ENCODE results near the gene MAST3.

Gene MAST3

DNA sequence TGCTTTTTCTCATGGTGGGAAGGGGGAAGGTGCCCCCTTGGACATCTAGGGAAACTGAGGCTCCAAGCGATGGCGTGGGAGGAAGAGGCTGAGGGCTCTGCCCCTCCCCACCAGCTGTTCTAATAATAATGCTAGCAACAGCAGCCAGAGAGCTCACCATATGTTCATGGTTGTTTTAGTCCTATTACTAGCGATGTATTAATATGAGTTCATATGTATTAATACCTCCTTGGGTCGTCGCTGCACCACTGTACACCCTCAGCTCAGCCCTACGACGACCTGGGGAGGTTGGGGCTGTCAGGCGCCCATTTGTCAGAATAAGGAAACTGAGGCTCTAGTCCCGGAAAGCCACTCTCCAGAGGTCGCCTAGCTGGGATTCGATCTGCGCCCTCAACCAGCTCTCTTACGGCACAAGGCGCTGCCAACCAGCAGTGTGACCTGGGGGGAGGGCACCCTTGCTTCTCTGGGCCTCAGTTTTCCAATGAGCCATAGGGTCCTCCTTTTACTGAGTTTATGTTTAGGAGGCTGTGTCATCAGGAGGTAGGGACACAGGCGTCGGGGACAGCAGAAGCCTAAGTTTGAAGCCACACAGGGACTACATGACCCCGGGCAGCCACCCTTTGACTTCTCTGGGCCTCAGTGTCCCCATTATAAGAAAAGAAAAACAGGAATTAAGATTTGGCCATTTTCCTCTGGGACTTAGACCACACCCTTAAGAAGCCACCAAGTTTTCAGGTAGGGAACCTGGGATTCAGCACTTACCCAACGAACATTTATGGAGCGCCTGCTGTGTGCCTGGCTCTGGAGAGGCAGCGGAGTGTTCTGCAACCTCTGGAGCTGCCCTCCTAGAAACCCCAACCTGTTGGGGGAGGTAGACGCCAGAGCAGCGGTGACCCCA, 664 bp downstream of the MAST3 start:
- Histone ChIP-seq H3K4me1 (ENCODE audit: low read length) (peaks cover 18% of the 10 kb centered on the region), H3K36me3 (replicated peaks; ENCODE audit: low read depth, low read length) (peaks cover 20% of the 10 kb centered on the region), H3K4me2 (ENCODE audit: low read length) (peak overlapping the region; percentile 95), H3K27me3 (ENCODE audit: low read depth, low read length) (no peaks in the 10 kb centered on the region), H3K4me3 (ENCODE audit: low read length) (peak overlapping the region; percentile 88), H3K9me3 (ENCODE audit: insufficient read depth, low read length) (no peaks in the 10 kb centered on the region), H4K20me1 (ENCODE audit: insufficient read depth, low read length) (peaks cover 9% of the 10 kb centered on the region; the same call in 1 of the 2 replicates), H3K9ac (ENCODE audit: low read length) (peak overlapping the region; percentile 93), H3K79me2 (ENCODE audit: low read length) (peaks cover 24% of the 10 kb centered on the region), H3K27ac (ENCODE audit: low read length) (peak overlapping the region; percentile 91), H2AFZ (ENCODE audit: low read depth, low read length) (no peak overlapping the region)
- no peak for TF ChIP-seq EZH2phosphoT487 (IDR thresholded peaks at IDR 0.05; ENCODE audit: low read depth)
- TF ChIP-seq, protein P1, sequence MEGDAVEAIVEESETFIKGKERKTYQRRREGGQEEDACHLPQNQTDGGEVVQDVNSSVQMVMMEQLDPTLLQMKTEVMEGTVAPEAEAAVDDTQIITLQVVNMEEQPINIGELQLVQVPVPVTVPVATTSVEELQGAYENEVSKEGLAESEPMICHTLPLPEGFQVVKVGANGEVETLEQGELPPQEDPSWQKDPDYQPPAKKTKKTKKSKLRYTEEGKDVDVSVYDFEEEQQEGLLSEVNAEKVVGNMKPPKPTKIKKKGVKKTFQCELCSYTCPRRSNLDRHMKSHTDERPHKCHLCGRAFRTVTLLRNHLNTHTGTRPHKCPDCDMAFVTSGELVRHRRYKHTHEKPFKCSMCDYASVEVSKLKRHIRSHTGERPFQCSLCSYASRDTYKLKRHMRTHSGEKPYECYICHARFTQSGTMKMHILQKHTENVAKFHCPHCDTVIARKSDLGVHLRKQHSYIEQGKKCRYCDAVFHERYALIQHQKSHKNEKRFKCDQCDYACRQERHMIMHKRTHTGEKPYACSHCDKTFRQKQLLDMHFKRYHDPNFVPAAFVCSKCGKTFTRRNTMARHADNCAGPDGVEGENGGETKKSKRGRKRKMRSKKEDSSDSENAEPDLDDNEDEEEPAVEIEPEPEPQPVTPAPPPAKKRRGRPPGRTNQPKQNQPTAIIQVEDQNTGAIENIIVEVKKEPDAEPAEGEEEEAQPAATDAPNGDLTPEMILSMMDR (IDR thresholded peaks at IDR 0.05; ENCODE audit: low read depth, low read length): no peak

DNA sequence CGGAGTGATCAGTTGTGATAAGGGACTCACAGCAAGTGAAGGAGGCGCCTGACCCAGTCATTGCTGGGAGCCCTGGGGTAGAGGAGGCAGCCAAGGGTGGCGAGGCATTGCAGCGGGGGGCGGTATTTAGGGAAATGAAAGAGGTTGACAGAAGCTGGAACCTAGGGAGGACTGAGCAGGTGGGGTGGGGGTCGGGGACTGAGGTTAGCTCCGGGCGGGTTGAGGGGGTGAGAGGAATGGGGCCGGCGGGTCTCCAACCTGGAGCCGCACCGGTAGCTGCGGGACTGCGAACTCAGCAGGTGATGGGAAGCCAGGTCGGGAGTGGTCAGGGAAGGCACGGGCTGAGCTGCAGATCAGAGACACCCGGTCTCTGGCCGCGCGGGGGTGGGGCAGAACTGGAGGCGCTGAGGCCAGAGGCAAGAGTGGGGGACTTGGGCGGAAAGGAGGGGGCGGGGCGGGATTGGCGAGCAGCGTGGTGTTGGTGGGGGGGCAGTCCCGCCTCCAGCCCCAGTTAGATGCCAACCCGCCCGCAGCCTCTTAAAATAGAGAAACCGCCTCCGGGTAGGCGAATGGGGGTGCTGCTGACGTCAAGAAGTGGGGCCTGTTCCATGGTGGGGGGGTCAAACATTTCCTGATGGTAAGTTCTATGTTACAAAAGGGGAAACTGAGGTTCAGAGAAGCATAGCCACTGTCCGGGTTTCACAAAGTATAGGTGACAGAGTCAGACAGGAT, 1.5 kb downstream of the MAST3 start:
- peak overlapping the region; percentile 95 for H3K4me2 ChIP-seq (ENCODE audit: low read length)

DNA sequence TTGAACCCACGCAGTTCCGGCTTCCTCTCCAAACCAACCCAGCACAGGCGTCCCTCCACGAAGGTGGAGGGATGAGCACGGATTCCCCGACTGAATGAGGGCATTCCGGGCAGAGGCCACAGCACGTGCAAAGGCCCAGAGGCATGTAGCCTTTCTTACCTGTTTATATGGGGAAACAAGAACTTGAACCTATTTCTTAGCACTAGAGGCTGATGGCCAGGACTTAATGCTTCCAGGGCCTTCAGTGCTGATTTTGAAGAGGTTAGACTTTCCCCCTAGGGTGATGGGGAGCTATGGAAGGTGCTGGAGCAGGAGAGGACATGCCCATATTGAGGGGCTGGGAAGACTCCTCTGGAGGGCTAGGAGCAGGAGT, 2.0 kb downstream of the MAST3 start:
- peak overlapping the region; percentile 95 for H3K4me2 ChIP-seq (ENCODE audit: low read length)
- H4K20me1 ChIP-seq (ENCODE audit: insufficient read depth, low read length): peaks cover 13% of the 10 kb centered on the region

More for the DNA sequence above, 1.5 kb downstream of the MAST3 start:
- Histone ChIP-seq H3K9ac (ENCODE audit: low read length) (peak overlapping the region; percentile 93), H3K4me1 (ENCODE audit: low read length) (peaks cover 13% of the 10 kb centered on the region), H3K9me3 (ENCODE audit: insufficient read depth, low read length) (no peaks in the 10 kb centered on the region), H3K79me2 (ENCODE audit: low read length) (peaks cover 24% of the 10 kb centered on the region), H4K20me1 (ENCODE audit: insufficient read depth, low read length) (peaks cover 13% of the 10 kb centered on the region), H3K36me3 (replicated peaks; ENCODE audit: low read depth, low read length) (peaks cover 23% of the 10 kb centered on the region), H3K27ac (ENCODE audit: low read length) (peak overlapping the region; percentile 91), H3K4me3 (ENCODE audit: low read length) (peak overlapping the region; percentile 88), H2AFZ (ENCODE audit: low read depth, low read length) (no peak overlapping the region), H3K27me3 (ENCODE audit: low read depth, low read length) (no peaks in the 10 kb centered on the region)
- TF ChIP-seq, protein P1 (IDR thresholded peaks at IDR 0.05; ENCODE audit: low read depth, low read length): 0 out of 2 replicates have a peak, but pooled peaks have one; percentile 8
- no peak for TF ChIP-seq EZH2phosphoT487 (IDR thresholded peaks at IDR 0.05; ENCODE audit: low read depth)

More for the DNA sequence above, 2.0 kb downstream of the MAST3 start:
- H3K4me1 ChIP-seq (ENCODE audit: low read length): peaks cover 17% of the 10 kb centered on the region
- no peaks in the 10 kb centered on the region for H3K27me3 ChIP-seq (ENCODE audit: low read depth, low read length)
- H3K79me2 ChIP-seq (ENCODE audit: low read length): peaks cover 24% of the 10 kb centered on the region
- peak overlapping the region; percentile 93 for H3K9ac ChIP-seq (ENCODE audit: low read length)
- H3K9me3 ChIP-seq (ENCODE audit: insufficient read depth, low read length): no peaks in the 10 kb centered on the region
- H2AFZ ChIP-seq (ENCODE audit: low read depth, low read length): no peak overlapping the region
- H3K4me3 ChIP-seq (ENCODE audit: low read length): peak overlapping the region; percentile 88
- peaks cover 23% of the 10 kb centered on the region for H3K36me3 ChIP-seq (replicated peaks; ENCODE audit: low read depth, low read length)
- H3K27ac ChIP-seq (ENCODE audit: low read length): peak overlapping the region; percentile 91
- no peak for TF ChIP-seq EZH2phosphoT487 (IDR thresholded peaks at IDR 0.05; ENCODE audit: low read depth)
- TF ChIP-seq, protein P1 (IDR thresholded peaks at IDR 0.05; ENCODE audit: low read depth, low read length): no peak
